Lower lobe of right lung (tissue), 2 donors: ENCODE results near the gene KCNJ2. TPM values are rescaled to one million over a fixed set of nuclear protein-coding genes. Genes with fewer than 3 reads are reported as not detected.

ENCODE experiments used
- ATAC-seq, 2 donors: fragments of 200-7000 bp; cut with Tn5 transposase; one replicate each; pipeline ENCODE4 v1.9.1; 2020 to 2022; ENCODE audit warnings: mild to moderate bottlenecking in 2 of 2, moderate library complexity in 2 of 2
- DNase-seq: peaks from one replicate; pipeline ENCODE4 v3.0.0-alpha.2; 2020
- H3K27ac ChIP-seq: fragments of 200-600 bp; one replicate; pipeline ENCODE4 v1.8.0; 2022
- H3K27me3 ChIP-seq: fragments of 200-600 bp; one replicate; pipeline ENCODE4 v1.8.0; 2022; ENCODE audit warnings: low read depth
- H3K36me3 ChIP-seq: fragments of 200-600 bp; one replicate; pipeline ENCODE4 v1.8.0; 2022; ENCODE audit warnings: mild to moderate bottlenecking
- H3K4me1 ChIP-seq: fragments of 200-600 bp; one replicate; pipeline ENCODE4 v1.8.0; 2022
- H3K4me3 ChIP-seq: fragments of 200-600 bp; one replicate; pipeline ENCODE4 v1.8.0; 2022; ENCODE audit warnings: mild to moderate bottlenecking
- H3K9me3 ChIP-seq: fragments of 200-600 bp; one replicate; pipeline ENCODE4 v1.8.0; 2022
- intact Hi-C: fragments of 100-400 bp; cut with DNase I; formaldehyde crosslinking; loops from one replicate; pipeline ENCODE4 v1.11.0; 2022
- total RNA-seq: library from RNA; stranded (reverse); fragmentation: NEBNext Ultra II Directional; extraction: Animal tissue kit (Norgen Biotek cat#: 25700); gene quantifications from one replicate; pipeline ENCODE4 v1.2.1, GENCODE V29; 2021
- TF ChIP-seq, protein P1 (sequence below): fragments of 200-600 bp; IDR thresholded peaks from one replicate; pipeline ENCODE4 v1.8.0; 2022; ENCODE audit warnings: antibody characterized with exemption, mild to moderate bottlenecking
- donor health status: DM: no; HTN: yes; CAD: no; lungs with severe emphysema.

Gene KCNJ2
- total RNA-seq, 1 donor from 2014 or later = 15.6 TPM

DNA sequence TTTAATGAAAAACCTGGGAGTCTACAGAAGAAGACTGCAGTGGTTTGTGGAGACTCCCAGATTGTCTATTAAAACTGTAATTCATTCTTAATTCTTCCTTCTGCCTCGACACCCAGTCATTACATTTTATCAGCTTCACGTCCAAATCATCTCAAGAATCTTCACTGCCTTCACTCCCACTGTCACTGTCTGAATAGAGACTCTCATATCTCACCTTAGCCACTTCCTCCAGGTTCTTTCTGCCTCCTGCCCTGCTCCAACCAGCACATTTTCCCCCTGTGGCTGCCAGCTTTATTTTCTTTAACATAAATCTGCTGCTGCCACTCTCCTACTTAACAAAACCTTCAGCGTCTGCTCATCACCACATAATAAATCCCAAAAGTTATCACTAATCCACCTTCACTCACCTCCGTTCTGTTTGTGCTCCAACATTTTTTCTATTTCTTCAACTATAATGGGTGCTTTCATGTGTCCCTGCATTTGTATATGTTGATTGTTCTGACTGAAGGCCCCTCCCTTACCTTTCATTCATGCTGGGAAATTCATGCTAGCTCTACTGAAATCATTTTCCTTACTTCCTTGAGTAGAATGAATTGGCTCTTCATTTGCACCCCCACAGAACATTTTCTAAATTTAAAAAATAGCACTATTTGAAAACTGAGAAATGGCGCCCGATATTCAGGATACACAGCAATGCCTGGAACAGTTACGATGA lies 38.9 kb downstream of the KCNJ2 start:
- H3K4me3 ChIP-seq = no peak overlapping the region
- H3K36me3 ChIP-seq = no peaks in the 10 kb centered on the region
- H3K27ac ChIP-seq = no peak overlapping the region
- no peaks in the 10 kb centered on the region for H3K27me3 ChIP-seq
- no peak for ATAC-seq
- TF ChIP-seq, protein P1, sequence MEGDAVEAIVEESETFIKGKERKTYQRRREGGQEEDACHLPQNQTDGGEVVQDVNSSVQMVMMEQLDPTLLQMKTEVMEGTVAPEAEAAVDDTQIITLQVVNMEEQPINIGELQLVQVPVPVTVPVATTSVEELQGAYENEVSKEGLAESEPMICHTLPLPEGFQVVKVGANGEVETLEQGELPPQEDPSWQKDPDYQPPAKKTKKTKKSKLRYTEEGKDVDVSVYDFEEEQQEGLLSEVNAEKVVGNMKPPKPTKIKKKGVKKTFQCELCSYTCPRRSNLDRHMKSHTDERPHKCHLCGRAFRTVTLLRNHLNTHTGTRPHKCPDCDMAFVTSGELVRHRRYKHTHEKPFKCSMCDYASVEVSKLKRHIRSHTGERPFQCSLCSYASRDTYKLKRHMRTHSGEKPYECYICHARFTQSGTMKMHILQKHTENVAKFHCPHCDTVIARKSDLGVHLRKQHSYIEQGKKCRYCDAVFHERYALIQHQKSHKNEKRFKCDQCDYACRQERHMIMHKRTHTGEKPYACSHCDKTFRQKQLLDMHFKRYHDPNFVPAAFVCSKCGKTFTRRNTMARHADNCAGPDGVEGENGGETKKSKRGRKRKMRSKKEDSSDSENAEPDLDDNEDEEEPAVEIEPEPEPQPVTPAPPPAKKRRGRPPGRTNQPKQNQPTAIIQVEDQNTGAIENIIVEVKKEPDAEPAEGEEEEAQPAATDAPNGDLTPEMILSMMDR = no peak
- no peaks in the 10 kb centered on the region for H3K9me3 ChIP-seq
- intact Hi-C loops = no loop called here
- no peak for DNase-seq
- H3K4me1 ChIP-seq = no peaks in the 10 kb centered on the region

DNA sequence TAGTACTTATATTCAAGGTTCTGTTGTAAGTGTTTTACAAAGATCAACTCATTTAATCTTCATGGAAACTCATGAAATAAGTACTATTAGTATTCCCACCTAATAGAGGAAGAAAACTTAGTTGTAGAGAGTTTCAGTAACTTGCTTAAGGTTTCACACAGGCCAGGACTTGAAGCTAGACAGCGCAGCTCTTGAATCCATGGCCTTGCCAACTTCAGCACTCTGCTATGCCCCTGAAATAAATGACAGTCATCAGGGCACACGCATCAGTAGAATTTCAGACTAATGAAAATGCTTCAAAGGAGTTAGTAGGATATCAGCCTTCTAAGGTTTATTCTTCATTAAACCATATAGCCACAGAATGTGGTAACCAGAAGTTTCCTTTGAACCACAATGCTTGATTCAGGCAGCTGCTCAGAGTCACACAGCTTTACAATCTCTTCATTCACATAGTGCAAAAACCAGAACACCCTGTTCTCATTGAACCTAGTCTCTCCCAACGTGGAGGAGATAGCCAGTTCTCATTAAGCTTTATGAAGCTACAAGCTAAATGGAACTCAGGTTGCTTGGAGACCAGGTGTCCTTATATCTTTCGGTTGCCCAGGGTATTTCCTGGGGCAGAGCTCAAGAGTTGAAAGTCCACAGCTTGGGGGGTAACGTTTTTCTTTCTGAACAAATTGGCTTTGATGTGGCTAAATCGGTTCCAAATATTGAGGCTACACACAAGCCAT lies 39.7 kb downstream of the KCNJ2 start:
- H3K4me1 ChIP-seq = no peaks in the 10 kb centered on the region
- no peak overlapping the region for H3K27ac ChIP-seq
- TF ChIP-seq, protein P1 = no peak
- ATAC-seq (no peak), DNase-seq (no peak)
- no peaks in the 10 kb centered on the region for H3K27me3 ChIP-seq
- H3K9me3 ChIP-seq = no peaks in the 10 kb centered on the region
- intact Hi-C loops = no loop called here
- no peaks in the 10 kb centered on the region for H3K36me3 ChIP-seq
- H3K4me3 ChIP-seq = no peak overlapping the region

DNA sequence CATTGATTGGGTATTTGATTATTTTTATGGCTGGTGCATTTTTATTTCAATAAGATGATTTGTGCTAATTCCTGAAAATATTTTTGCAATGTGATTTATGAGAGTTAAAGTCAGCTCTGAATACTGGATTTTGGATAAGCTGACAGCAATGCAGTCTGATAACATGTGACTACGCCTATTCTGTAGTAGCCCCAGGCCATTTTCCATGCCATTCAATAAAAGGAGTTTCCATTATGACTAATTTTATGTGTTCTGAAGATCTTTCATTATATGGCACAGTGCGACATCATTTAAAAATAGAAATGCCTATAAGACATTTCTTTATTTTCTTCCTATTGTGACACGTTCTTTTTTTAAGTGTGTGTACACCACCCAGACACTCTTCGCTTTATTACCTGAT lies 46.3 kb downstream of the KCNJ2 start:
- H3K27me3 ChIP-seq = no peaks in the 10 kb centered on the region
- no peak for ATAC-seq
- H3K4me3 ChIP-seq = no peak overlapping the region
- no peaks in the 10 kb centered on the region for H3K9me3 ChIP-seq
- H3K27ac ChIP-seq = no peak overlapping the region
- no peak for DNase-seq
- intact Hi-C loops = no loop called here
- no peaks in the 10 kb centered on the region for H3K4me1 ChIP-seq
- TF ChIP-seq, protein P1 = no peak
- no peaks in the 10 kb centered on the region for H3K36me3 ChIP-seq

DNA sequence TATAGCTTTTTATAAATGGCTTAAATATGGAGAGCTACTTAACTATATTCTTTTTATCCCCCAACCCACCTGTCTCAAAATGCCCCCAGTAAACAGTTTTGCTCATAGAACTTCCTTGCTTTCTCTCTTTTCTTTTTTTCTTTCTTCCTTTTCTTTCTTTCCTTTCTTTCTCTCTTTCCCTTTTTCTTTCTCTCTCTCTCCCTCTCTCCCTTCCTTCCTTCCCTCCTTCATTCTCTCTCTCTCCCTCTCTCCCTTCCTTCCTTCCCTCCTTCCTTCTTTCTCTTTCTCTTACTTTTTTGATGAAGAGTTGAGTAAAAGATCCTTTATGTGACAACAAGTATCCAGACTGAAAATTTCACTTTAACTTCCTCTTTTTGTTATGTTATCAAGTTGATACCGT lies 48.2 kb downstream of the KCNJ2 start:
- DNase-seq (no peak), ATAC-seq (no peak)
- TF ChIP-seq, protein P1 = no peak
- Histone ChIP-seq H3K27me3 (no peaks in the 10 kb centered on the region), H3K27ac (no peak overlapping the region), H3K4me1 (no peaks in the 10 kb centered on the region), H3K36me3 (no peaks in the 10 kb centered on the region), H3K4me3 (no peak overlapping the region), H3K9me3 (no peaks in the 10 kb centered on the region)
- intact Hi-C loops = no loop called here

DNA sequence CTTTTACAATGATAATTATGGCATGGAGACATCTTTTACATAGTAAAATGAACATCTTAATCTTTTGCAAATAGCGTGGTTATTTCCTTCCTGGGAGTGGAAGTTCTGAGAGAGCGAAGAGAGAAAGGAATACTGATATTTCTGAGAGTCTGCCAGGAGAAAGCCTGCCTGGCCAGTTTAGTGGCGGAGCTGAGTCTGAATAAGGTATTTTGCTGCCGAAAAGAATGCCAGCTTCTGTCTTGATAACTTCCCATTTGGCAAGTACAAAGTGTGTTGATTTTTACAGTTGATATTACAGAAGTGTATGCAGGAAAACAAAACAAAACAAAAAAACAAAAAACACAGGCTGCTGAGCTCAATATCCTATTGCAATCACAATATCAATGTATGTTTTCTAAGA lies 55.9 kb downstream of the KCNJ2 start:
- ATAC-seq (no peak), DNase-seq (no peak)
- intact Hi-C loops = no loop called here
- Histone ChIP-seq H3K4me3 (no peak overlapping the region), H3K4me1 (no peaks in the 10 kb centered on the region), H3K27me3 (no peaks in the 10 kb centered on the region), H3K9me3 (no peaks in the 10 kb centered on the region), H3K36me3 (no peaks in the 10 kb centered on the region), H3K27ac (no peak overlapping the region)
- TF ChIP-seq, protein P1 = no peak

Other genes with a start within 250 kb of the KCNJ2 start
- 0.62 TPM for gene KCNJ16, start 94.3 kb upstream of the KCNJ2 start, total RNA-seq